ENCODE data around the gene LRRTM2.

Gene LRRTM2

GRCh38 chr5:138913773-138914172 is 38.6 kb upstream of the LRRTM2 start:
- Histone ChIP-seq H3K36me3 (peaks cover 17% of the 10 kb centered on the region), H3K27ac (no peak overlapping the region), H3K4me3 (ENCODE audit: low read depth, low read length) (no peak overlapping the region), H3K27me3 (ENCODE audit: insufficient read depth, low read depth, severe bottlenecking) (no peaks in the 10 kb centered on the region), H3K9me3 (ENCODE audit: severe bottlenecking) (no peaks in the 10 kb centered on the region)
- DNase-seq: no peak
- TF ChIP-seq CTCF (IDR thresholded peaks at IDR 0.05; ENCODE audit: low read depth, low read length): no peak

- H3K27ac ChIP-seq: peak overlapping the region; percentile 10
These were observed 37.0 kb upstream of the LRRTM2 start for GRCh38 chr5:138912093-138912492.

GRCh38 chr5:138911441-138911840 is 36.3 kb upstream of the LRRTM2 start:
- no peak for DNase-seq
- Histone ChIP-seq H3K36me3 (peaks cover 13% of the 10 kb centered on the region), H3K4me3 (ENCODE audit: low read depth, low read length) (no peak overlapping the region), H3K9me3 (ENCODE audit: severe bottlenecking) (no peaks in the 10 kb centered on the region), H3K27me3 (ENCODE audit: insufficient read depth, low read depth, severe bottlenecking) (no peaks in the 10 kb centered on the region), H3K27ac (peak overlapping the region; percentile 10)
- no peak for TF ChIP-seq CTCF (IDR thresholded peaks at IDR 0.05; ENCODE audit: low read depth, low read length)

More at GRCh38 chr5:138912093-138912492, 37.0 kb upstream of the LRRTM2 start:
- DNase-seq: no peak
- no peaks in the 10 kb centered on the region for H3K9me3 ChIP-seq (ENCODE audit: severe bottlenecking)
- no peak for TF ChIP-seq CTCF (IDR thresholded peaks at IDR 0.05; ENCODE audit: low read depth, low read length)
- H3K27me3 ChIP-seq (ENCODE audit: insufficient read depth, low read depth, severe bottlenecking): no peaks in the 10 kb centered on the region
- H3K4me3 ChIP-seq (ENCODE audit: low read depth, low read length): no peak overlapping the region
- peaks cover 10% of the 10 kb centered on the region for H3K36me3 ChIP-seq

GRCh38 chr5:138910546-138911185 is 35.5 kb upstream of the LRRTM2 start:
- TF ChIP-seq CTCF (IDR thresholded peaks at IDR 0.05; ENCODE audit: low read depth, low read length): no peak
- Histone ChIP-seq H3K36me3 (peaks cover 20% of the 10 kb centered on the region), H3K4me3 (ENCODE audit: low read depth, low read length) (no peak overlapping the region), H3K27ac (peak overlapping the region; percentile 8), H3K27me3 (ENCODE audit: insufficient read depth, low read depth, severe bottlenecking) (no peaks in the 10 kb centered on the region), H3K9me3 (ENCODE audit: severe bottlenecking) (no peaks in the 10 kb centered on the region)
- peak; percentile 30 for DNase-seq

GRCh38 chr5:138909734-138910133 is 34.6 kb upstream of the LRRTM2 start:
- Histone ChIP-seq H3K9me3 (ENCODE audit: severe bottlenecking) (no peaks in the 10 kb centered on the region), H3K27me3 (ENCODE audit: insufficient read depth, low read depth, severe bottlenecking) (no peaks in the 10 kb centered on the region), H3K4me3 (ENCODE audit: low read depth, low read length) (no peak overlapping the region), H3K27ac (no peak overlapping the region), H3K36me3 (peaks cover 20% of the 10 kb centered on the region)
- no peak for TF ChIP-seq CTCF (IDR thresholded peaks at IDR 0.05; ENCODE audit: low read depth, low read length)
- DNase-seq: no peak

GRCh38 chr5:138905541-138905940 is 30.4 kb upstream of the LRRTM2 start:
- Histone ChIP-seq H3K27me3 (ENCODE audit: insufficient read depth, low read depth, severe bottlenecking) (no peaks in the 10 kb centered on the region), H3K9me3 (ENCODE audit: severe bottlenecking) (no peaks in the 10 kb centered on the region), H3K27ac (no peak overlapping the region), H3K4me3 (ENCODE audit: low read depth, low read length) (no peak overlapping the region), H3K36me3 (peaks cover 32% of the 10 kb centered on the region)
- TF ChIP-seq CTCF (IDR thresholded peaks at IDR 0.05; ENCODE audit: low read depth, low read length): no peak
- no peak for DNase-seq
